HFF-Myc (cell line): ENCODE measurements around the gene PFKM.

Experiments
- DNase-seq: peaks from one replicate; pipeline ENCODE4 v3.0.0-alpha.2; 2011; ENCODE audit warnings: low read depth; ENCODE audit errors: extremely low read depth
- H3K4me3 ChIP-seq: replicated peaks from 2 replicates; pipeline ENCODE4 v1.5.1; 2011; ENCODE audit warnings: low read depth, mild to moderate bottlenecking, control low read depth, low read length
- CTCF ChIP-seq: IDR thresholded peaks from 2 replicates; pipeline ENCODE4 v1.5.1; 2012; ENCODE audit warnings: mild to moderate bottlenecking, low read depth, low read length, control low read depth; ENCODE audit errors: missing control alignments

PFKM gene

DNA sequence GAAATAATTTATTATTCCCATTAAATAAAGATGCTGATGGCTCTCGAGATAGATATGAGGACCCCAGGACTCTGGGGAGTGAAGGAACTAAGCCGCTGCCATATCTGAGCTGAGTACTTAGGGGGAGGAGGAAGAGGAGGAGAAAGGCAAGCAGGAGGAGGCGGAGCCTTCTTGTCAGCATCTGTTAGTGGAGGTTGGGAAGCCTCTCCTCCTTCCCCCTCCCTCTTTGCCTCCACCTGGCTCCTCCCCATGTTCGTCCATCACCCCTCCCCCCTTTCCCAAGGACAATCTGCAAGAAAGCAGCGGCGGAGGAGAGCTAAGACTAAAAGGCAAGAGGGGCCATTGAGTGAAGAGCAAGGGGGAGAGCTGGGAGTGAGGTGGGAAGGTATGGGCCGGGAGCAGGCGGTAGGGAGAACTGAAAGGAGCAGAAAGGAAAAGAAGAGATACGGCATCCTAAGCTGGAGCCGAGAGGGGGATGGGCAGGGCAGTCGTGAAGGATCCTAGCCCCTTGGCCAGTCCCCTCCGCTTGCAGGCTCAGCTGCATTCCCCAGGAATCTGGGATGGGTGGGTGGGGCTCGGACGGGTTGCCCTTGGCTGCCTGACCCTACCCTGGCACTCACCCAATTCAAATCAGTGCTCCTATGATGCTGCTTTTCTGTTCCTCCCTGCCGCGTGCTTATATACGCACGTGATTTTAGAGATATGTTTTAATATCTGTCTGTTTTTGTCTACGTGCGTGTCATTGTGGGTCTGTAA lies at the start of gene PFKM:
PFKM (plus strand) TSS at position 287 of the 756 bp plus-strand sequence. CDS start 3,411 bp downstream, outside the sequence.
- TF ChIP-seq CTCF, result no peak
- peak; percentile 92 for DNase-seq
- H3K4me3 ChIP-seq, result peak within 1 kb of the TSS; percentile 60

- DNase-seq, result no peak
- no peak overlapping the region for H3K4me3 ChIP-seq
- TF ChIP-seq CTCF, result no peak
Observed at GRCh38 chr12:48070033-48070432, 49.1 kb upstream of the PFKM start.

GRCh38 chr12:48070731-48071130 lies 48.4 kb upstream of the PFKM start:
- H3K4me3 ChIP-seq, result no peak overlapping the region
- DNase-seq, result no peak
- no peak for TF ChIP-seq CTCF

DNA sequence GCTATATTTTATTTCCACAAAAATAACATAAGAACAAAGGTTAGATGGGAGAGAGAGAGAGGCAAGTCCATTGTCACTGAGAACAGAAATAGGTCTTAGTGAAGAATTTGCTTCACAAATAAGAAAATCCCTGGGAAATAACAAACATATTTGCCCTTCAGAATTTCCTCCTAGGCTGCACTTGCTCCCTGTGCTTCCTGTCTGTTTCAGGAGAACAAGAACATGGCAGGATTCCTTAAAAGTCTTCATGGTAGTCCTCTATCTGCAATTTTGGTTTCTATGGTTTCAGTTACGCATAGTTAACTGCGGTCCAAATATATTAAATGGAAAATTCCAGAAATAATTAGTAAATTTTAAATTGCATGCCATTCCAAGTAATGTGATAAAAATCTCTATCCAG lies 47.4 kb upstream of the PFKM start:
- DNase-seq, result no peak
- H3K4me3 ChIP-seq, result no peak overlapping the region
- TF ChIP-seq CTCF, result no peak

DNA sequence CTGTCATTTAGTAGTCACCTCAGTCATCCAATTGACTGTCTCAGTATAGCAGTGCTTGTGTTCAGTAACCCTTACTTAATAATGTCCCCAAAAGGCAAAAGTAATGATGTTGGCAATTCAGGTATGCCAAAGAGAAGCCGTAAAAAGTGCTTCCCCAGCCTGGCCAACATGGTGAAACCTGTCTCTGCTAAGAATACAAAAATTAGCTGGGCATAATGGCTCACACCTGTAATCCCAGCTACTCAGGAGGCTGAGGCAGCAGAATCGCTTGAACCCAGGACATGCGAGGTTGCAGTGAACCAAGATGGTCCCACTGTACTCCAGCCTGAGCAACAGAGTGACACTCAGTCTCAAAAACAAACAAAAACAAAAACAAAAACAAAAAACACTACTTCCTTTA lies 46.9 kb upstream of the PFKM start:
- no peak for DNase-seq
- TF ChIP-seq CTCF, result no peak
- H3K4me3 ChIP-seq, result no peak overlapping the region

DNA sequence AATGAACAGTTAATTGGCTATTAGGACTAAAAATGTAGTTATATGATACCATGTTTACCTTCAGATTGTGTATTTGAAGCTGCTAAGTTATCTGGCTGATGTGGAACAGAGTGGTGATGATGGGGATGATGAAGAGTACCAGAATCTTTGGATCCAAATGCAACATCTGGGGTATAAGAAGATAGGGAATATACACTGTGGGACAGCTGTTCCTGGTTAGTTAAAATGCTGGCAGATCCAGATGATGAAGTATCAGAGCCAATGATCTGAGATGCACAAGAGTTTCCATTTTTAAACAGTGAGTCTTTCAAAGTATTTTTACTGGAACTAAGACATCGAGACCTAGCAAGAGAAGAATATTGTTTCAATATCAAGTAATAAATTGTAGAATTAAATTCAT lies 44.9 kb upstream of the PFKM start:
- no peak for DNase-seq
- H3K4me3 ChIP-seq, result no peak overlapping the region
- TF ChIP-seq CTCF, result no peak

DNA sequence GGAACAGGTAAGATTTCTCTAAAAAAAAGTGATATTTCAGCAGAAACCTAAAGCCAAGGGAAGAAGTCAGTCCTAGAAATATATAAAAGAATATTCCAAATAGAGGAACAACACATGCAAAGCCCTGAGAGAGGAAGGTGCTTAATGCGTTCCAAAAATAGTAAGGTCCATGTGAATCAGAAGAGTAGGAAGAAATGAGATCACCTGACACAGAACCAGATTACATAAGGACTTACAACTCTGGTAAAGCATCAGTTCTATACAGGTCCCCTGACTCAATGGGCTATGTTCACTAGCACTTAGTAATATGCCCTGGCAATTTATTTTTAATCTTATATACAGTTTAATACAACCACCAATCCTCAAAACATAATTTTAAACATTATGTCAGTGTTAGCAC lies 43.3 kb upstream of the PFKM start:
- no peak overlapping the region for H3K4me3 ChIP-seq
- DNase-seq, result no peak

More for the DNA sequence above, 43.3 kb upstream of the PFKM start:
- TF ChIP-seq CTCF, result no peak
